EH (cell line): ENCODE results near the gene SERP2.

Experiments used
- DNase-seq: peaks from one replicate; pipeline ENCODE4 v3.0.0-alpha.2; 2015; ENCODE audit warnings: low read depth

SERP2 gene

GRCh38 chr13:44388427-44389059 is 14.9 kb downstream of the SERP2 start:
- no peak for DNase-seq

- DNase-seq, result no peak
These were observed 15.5 kb downstream of the SERP2 start for GRCh38 chr13:44389060-44389666.

DNA sequence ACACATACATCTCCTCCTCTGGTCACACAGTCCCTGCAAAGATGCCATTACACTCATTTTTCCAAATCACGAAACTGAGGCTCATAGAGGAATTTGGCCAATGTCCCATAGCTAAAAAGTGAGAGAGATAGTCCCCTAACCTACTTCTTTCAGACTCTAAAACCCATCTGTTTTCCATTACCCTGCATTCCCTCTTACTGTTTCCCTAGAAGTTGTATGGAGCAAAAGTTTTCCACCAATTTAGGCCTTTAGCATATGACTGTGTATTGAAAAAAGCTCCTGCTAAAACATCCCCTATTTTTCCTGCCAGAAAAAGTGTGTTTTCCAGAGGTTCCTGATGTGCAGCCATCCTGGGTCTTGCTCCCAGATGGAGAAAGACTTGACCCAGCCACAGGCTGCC is 16.3 kb downstream of the SERP2 start:
- DNase-seq, result peak; percentile 28

DNA sequence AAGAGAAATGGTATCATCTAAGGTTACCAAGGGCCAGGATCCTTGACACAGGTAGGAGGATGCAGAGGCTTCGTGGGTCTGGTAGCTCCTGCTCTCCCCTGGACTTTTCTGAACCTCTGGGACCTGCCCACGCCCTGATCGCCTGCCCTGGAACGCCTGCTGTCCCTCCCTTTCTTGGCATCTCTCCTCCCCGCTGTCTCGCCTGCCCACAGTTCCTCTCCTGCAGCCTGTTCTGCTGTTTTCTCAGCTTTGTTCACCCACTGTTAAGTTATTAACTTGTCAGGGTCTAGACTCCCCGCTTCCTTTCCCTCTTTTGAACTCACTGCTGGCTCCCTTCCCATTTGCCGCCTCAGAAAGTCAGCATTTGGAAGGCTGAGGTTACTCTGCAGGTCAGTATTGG is 19.8 kb downstream of the SERP2 start:
- no peak for DNase-seq

DNA sequence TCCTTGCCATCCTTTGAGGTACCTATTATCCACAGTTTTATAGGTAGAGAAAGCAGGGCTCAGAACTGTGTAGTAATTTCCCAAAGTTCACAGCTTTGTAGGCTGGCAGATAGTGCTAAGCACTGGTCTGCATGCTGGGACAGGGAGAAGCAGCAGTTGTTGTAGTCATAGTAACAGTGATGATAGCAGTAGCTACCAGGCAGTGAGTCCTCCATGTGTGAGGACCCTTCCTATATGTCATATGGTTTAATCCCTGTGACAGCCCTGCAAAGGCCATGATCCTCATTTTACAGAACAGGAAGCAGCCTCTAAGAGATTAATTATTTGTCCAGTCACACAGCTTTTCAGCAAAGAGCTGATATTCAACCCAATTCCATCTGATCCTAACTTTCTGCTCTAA is 21.0 kb downstream of the SERP2 start:
- DNase-seq, result no peak

DNA sequence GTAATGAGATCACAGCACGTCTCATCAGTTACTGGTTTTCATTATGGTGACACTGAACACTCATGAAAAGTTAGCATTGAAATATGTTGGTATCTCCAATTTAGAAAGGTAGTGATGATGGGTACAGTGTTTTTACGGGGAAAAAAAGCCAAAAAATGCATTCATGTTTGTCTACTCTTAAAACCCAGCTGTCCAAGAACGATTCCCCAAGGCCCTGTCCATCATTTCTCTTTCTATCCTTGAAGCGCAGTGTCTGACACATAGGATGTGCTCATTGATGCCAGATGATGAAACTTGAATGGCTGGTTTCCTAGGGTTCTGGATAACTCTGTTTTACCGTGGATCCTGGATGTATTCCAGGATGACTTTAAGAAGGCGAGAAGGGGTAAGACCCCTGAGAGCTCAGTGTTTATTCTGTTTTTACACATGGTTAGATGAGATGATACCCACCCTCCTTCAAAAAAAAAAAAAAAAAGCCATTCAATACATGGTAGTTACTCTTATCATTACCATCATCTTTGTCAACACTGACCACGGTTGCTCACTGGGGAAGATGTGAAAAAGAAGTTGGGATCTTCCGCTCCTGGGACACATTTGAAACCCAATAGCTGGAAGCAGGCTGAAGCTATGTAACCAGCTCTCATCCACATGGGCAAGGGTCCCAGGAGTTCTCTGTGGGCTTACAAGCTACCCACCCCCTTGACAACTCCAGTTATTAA is 22.5 kb downstream of the SERP2 start:
- DNase-seq, result no peak

DNA sequence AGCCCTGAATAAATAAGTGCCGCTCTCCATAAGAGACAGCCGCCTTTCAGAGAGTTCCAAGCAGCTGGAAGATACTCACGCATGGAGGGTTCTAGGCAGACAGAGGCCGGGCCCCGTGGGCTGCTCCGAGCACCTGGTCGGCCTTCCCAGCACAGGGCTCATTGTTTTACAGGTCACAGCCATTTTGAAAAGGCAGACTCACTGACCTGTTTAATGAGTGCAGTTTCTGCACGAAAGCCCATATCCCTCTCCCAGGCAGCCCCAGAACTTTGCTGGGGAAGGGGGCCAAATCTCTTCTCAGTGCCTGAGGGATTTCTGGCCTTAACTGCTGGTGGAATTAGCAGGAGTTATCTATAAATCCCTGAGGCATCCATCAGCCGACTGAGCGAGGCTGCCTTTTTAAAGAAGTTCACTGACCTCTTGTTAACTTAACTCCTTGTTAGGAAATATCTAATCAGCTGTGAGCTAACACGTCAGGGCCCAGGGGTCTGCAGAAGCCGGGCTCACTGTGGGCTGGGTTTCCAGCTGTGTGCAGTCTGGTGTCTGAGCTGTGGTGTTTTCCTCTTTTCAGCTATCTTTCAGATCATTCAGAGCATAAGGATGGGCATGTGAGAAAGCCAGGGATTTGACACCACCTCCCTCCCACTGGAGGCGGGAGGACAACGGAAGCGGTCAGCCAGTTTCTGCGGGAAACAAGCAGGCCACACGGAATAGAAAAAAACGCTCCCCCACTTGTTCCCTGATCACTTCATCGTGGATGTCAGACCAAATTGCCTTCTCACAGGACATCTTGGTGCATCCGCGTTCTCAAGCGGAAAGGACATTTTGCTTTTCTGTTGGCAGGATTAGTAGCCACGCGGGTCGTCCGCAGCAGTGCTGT is 23.3 kb downstream of the SERP2 start:
- peak; percentile 64 for DNase-seq

- peak; percentile 20 for DNase-seq
These were observed 24.2 kb downstream of the SERP2 start for GRCh38 chr13:44397766-44398223.

DNA sequence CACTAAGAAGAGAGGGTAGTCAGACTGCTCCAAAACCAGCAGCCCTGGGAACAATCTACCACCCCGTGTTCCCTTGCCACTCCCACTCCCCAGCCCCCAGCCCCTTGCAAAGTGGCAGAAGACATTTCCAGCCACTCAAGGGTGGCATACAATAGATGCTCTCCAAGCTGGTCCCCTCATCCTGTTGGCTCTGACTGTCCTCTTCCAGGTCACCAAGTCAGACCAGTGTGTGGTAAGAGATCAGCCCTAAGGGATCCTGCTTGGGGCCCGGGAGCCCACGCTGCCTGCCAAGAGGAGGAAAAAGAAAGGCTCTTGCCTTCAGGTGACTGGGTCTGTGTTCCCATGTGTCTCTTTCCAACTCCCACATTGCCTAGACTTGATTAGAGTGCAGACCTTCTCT is 25.0 kb downstream of the SERP2 start:
- DNase-seq, result no peak

DNA sequence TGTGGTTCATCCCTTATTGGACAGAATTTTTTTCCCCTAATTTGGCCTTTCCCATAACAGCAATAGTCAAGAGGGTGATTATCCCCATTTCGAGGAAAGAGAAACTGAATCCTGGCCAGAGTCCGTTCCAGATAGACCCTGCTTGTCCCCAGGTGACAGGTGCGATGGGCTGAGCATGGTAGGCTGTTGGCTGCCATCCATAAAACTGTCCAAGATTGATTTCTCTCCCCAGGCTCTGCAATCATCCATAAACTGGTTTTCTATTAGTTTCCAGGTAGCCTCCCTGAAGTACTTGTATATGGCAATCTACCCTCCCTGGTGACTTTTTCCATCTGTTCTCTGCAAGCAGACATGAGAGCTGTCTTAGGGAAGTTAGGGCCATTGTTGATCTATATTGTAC is 25.4 kb downstream of the SERP2 start:
- no peak for DNase-seq

- no peak for DNase-seq
These were observed 27.1 kb downstream of the SERP2 start for GRCh38 chr13:44400736-44401135.

DNA sequence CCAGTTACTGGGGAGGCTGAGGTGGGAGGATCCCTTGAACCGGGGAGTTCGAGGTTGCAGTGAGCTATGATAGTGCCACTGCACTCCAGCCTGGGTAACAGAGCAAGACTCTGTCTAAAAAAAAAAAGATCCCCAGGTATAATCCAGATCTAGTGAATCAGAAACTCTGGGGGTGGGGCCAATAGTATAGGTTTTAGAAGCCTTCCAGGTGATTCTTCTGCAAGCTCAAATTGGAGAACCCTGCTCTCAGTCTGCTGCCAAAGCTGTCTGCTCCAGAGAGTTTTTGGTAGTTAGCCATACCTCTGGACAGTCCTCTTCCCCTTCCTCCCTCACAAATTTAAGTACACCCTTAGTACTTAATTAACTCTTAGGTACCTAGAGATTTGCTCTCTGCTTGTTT is 28.0 kb downstream of the SERP2 start:
- DNase-seq, result no peak

DNA sequence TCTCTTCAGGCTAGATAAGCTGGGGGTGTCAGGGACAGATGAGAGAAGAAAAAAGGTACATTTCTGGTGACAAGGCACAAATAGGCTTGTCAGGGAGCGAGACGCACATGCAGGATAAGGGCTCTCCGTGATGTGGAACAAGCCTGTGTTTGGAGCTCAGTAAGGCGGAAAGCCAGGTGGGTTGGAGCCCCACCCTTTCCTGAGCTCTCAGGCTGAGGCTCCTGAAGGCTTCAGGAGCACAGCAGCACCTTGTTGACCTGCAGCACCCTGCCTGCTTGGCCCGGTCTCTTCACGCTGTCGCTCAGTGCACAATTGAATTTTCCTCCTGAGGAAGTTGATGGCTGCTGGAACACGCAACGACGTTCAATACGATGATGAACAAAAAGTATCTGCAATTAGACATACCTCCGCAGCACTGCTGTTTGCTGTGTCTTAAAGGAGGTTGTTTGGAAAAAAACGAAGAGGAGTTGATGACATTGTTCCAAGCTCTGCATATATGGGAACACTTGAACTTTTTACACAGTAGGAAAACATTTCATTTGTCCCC is 29.3 kb downstream of the SERP2 start:
- DNase-seq, result no peak

DNA sequence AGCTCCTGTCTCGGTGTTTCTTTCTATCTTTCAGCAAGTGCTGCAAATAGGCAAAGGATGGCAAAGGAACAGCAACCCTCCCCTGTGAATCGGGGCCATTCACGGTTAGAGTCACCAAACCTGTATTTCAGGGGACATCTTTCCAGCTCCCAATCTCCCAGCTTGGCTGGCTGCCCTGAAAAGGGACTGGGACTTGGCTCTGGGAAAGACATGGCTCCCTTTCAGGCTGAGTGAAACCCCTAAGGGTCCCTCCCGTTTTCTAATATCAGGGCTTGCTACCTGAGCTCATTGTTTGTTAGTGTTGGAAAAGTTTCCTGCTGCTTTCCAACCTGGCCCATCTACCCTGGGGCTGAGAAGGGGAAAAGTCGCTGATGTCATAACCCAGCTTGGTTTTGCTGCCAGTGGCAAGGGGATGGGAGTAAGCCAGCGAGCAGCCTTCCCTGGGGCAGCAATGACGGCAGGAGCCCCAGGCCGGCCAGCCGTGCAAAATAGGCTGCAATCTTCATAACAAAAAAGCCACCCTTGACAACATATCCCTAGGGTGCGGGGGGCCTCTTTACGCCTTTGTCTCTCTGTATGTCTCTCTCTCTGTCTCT is 29.9 kb downstream of the SERP2 start:
- no peak for DNase-seq

- DNase-seq, result no peak
These were observed 30.9 kb downstream of the SERP2 start for GRCh38 chr13:44404261-44405132.

DNA sequence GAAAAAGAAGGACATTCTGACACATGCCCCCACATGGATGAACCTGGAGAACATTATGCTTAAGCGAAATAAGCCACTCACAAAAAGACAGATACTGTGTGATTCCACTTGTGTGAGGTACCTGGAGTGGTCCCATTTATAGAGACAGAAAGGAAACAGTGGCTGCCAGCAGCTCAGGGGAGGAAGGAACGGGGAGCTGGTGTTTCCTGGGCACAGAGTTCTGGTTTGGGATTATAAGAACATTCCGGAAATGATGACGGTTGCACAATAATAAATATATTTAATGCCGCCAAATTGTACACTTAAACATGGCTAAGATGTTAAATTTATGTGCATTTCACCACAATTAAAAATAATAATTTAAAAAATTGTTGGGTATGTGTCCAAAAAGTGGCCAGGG is 33.0 kb downstream of the SERP2 start:
- no peak for DNase-seq

DNA sequence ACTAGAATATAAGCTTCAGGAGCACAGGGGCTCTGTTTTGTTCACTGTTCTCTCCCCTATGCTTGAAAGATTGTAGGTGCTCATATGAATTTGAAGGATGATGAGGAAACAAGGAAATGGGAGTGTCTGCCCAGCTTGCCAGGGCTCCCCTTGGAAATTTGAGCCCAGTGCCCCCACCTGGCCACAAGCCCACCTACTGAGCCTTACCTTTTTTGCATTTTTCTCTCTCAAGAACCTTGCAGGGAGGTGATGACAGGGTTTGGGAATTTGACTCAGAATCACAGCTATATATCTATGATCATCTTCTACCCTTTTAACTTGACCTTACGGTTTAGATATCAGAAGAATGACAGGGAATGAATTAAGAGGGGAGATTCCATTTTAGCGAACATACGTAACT is 33.8 kb downstream of the SERP2 start:
- DNase-seq, result no peak

- no peak for DNase-seq
These were observed 34.3 kb downstream of the SERP2 start for GRCh38 chr13:44407891-44408290.

DNA sequence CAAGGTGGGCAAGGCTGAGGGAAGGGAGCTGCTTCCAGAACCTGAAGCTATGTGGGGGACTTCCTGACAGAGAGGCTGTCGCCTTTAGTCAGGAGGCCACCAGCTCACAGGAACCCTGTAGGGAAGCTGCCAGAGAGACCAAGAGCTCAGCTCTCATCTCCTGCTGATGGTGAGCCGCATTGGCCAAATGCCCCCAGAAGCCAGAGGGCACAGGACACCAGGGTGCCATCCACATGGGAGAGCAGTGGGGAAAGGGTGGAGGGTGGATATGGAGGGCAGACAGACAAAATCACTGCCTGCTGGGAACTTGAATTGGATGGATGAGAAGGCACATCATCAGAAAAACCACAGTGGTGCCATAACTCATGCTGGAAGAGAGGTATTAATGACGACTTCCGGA is 36.0 kb downstream of the SERP2 start:
- DNase-seq, result no peak

DNA sequence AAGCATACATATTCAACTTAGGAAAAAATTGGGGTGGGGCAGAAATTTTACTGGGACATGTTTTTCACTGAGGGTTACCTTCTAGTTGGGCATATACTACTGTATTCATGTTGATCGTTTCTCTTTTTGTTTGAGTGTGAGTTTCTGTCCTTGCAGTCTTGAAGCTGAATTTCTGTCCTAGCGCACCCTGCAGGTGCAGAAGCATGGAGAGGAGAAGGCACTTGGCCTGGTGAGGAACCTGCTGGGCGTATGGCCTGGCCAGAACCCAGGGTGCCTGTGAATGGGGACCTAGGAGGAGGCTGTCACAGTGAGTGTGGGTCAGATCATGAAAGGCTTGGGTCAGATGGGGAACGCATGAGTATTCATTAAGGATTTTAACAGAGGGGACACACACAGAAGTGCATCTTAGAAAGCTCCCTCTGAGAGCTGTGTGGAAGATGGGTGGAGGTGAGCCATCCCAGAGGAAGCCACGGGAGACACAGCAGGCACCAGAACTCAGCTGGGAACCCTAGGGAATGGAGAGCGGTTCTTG is 36.8 kb downstream of the SERP2 start:
- DNase-seq, result no peak

DNA sequence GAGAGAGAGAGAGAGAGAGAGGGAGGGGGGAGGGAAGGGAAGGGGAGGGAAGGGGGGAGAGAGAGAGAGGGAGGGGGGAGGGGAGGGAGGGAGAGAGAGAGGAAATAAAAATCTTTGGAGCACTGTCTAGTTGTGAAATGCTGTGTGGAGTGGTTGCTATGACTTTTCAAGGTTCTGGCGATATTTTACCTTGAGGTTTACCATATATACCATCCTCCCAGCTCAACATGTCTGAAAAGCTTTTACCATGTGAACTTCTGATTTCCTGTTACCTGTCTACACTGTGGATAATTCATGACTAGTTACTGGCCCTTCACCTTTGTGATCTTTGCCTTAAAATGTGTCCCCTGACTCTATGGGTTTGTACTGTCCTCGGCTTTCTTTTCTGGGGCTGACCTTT is 38.2 kb downstream of the SERP2 start:
- no peak for DNase-seq
